GM23338 (cell line): ENCODE measurements around the gene ERC1. TPM values are rescaled to one million over a fixed set of nuclear protein-coding genes. Genes with fewer than 3 reads are reported as not detected.

Source experiments
- ATAC-seq: fragments of 200-7000 bp; cut with Tn5 transposase; 3 replicates; pipeline ENCODE4 v1.9.1; 2020
- DNase-seq: peaks from one replicate; pipeline ENCODE4 v3.0.0-alpha.2; 2015; ENCODE audit warnings: low spot score
- H2AFZ ChIP-seq: fragments of 200-600 bp; sonication (generic); 2 replicates; pipeline ENCODE4 v1.8.0; 2016; ENCODE audit warnings: antibody characterized with exemption, mild to moderate bottlenecking, moderate library complexity
- H3F3A ChIP-seq: fragments of 200-600 bp; sonication (generic); replicated peaks from 2 replicates; pipeline ENCODE4 v1.8.0; 2017; ENCODE audit warnings: antibody characterized with exemption, mixed run types, low read depth
- H3K27ac ChIP-seq: fragments of 200-600 bp; sonication (generic); 2 replicates; pipeline ENCODE4 v1.6.1; 2016; ENCODE audit warnings: low read depth
- H3K27me3 ChIP-seq: fragments of 200-600 bp; sonication (generic); 2 replicates; pipeline ENCODE4 v1.8.0; 2016; ENCODE audit warnings: mild to moderate bottlenecking, mixed run types, moderate library complexity; ENCODE audit not compliant: insufficient read depth
- H3K36me3 ChIP-seq: fragments of 200-600 bp; sonication (generic); 2 replicates; pipeline ENCODE4 v1.8.0; 2016; ENCODE audit warnings: mild to moderate bottlenecking; ENCODE audit not compliant: insufficient read depth
- H3K4me1 ChIP-seq: fragments of 200-600 bp; sonication (generic); 2 replicates; pipeline ENCODE4 v1.8.0; 2016; ENCODE audit warnings: mild to moderate bottlenecking, moderate library complexity; ENCODE audit not compliant: insufficient read depth
- H3K4me2 ChIP-seq: fragments of 200-600 bp; sonication (generic); 2 replicates; pipeline ENCODE4 v1.7.1; 2017; ENCODE audit warnings: mixed run types
- H3K4me3 ChIP-seq: fragments of 200-600 bp; sonication (generic); 2 replicates; pipeline ENCODE4 v1.6.1; 2016; ENCODE audit warnings: mixed run types
- H3K79me2 ChIP-seq: fragments of 200-600 bp; sonication (generic); replicated peaks from 2 replicates; pipeline ENCODE4 v1.8.0; 2017; ENCODE audit warnings: mild to moderate bottlenecking; ENCODE audit not compliant: insufficient read depth
- H3K9me2 ChIP-seq: fragments of 200-600 bp; sonication (generic); 2 replicates; pipeline ENCODE4 v1.8.0; 2017; ENCODE audit not compliant: insufficient read depth
- H4K20me1 ChIP-seq: fragments of 200-600 bp; sonication (generic); replicated peaks from 2 replicates; pipeline ENCODE4 v1.8.0; 2017; ENCODE audit warnings: mild to moderate bottlenecking; ENCODE audit not compliant: insufficient read depth
- H3K27ac Mint-ChIP-seq: 2 replicates; pipeline ENCODE4 v1.8.0; 2020; ENCODE audit warnings: inconsistent platforms, mild to moderate bottlenecking, moderate library complexity, mixed read lengths
- H3K27me3 Mint-ChIP-seq: 3 replicates; pipeline ENCODE4 v1.8.0; 2022; ENCODE audit warnings: low read depth, mild to moderate bottlenecking, moderate library complexity, mixed read lengths, inconsistent platforms; ENCODE audit not compliant: insufficient read depth, poor library complexity
- H3K36me3 Mint-ChIP-seq: 3 replicates; pipeline ENCODE4 v1.8.0; 2021; ENCODE audit warnings: low read depth, mild to moderate bottlenecking, inconsistent platforms, moderate library complexity, mixed read lengths
- H3K4me1 Mint-ChIP-seq: 3 replicates; pipeline ENCODE4 v1.8.0; 2020; ENCODE audit warnings: mild to moderate bottlenecking, inconsistent platforms, mixed read lengths
- H3K4me3 Mint-ChIP-seq: 3 replicates; pipeline ENCODE4 v1.8.0; 2021; ENCODE audit warnings: moderate library complexity, mild to moderate bottlenecking, inconsistent platforms, mixed read lengths
- H3K9me3 Mint-ChIP-seq: 3 replicates; pipeline ENCODE4 v1.8.0; 2020; ENCODE audit warnings: moderate library complexity, mild to moderate bottlenecking, inconsistent platforms, mixed read lengths
- CREB1 ChIP-seq: fragments of 250-450 bp; sonication (Bioruptor Pico); IDR thresholded peaks from 2 replicates; pipeline ENCODE4 v1.5.0; 2020; ENCODE audit warnings: low read depth, mild to moderate bottlenecking, moderate library complexity
- EZH2 ChIP-seq: fragments of 200-600 bp; sonication (generic); IDR thresholded peaks from one replicate; pipeline ENCODE4 v1.8.0; 2017; ENCODE audit warnings: antibody characterized with exemption, mild to moderate bottlenecking, low read depth; ENCODE audit not compliant: unreplicated experiment
- JUNB ChIP-seq: IDR thresholded peaks from one replicate; pipeline ENCODE4 v1.6.1; 2016; ENCODE audit warnings: antibody characterized with exemption; ENCODE audit not compliant: unreplicated experiment
- NANOG ChIP-seq: IDR thresholded peaks from 2 replicates; pipeline ENCODE4 v1.6.1; 2016; ENCODE audit warnings: antibody characterized with exemption, borderline replicate concordance
- POLR2AphosphoS5 ChIP-seq: IDR thresholded peaks from 2 replicates; pipeline ENCODE4 v1.6.1; 2016; ENCODE audit warnings: antibody characterized with exemption, low read depth
- ZNF114 ChIP-seq: fragments of 250-450 bp; sonication (Bioruptor Pico); IDR thresholded peaks from 2 replicates; pipeline ENCODE4 v1.5.0; 2020; ENCODE audit warnings: mild to moderate bottlenecking, moderate library complexity
- polyA plus RNA-seq: library from polyadenylated mRNA; unstranded; fragments of >200 nt; fragmentation: Nextera tagmentation; extraction: Ambion mirVana; gene quantifications from 2 replicates; pipeline ENCODE4 v1.2.1, GENCODE V29; 2016
- total RNA-seq: library from RNA; depleted of rRNA; stranded (reverse); fragments of >200 nt; shearing (Covaris generic); gene quantifications from 2 replicates; pipeline ENCODE4 v1.2.3, GENCODE V29; 2014
- TF ChIP-seq, protein P1 (sequence below): IDR thresholded peaks from one replicate; pipeline ENCODE4 v1.6.1; 2018; ENCODE audit warnings: antibody characterized with exemption; ENCODE audit not compliant: unreplicated experiment
- TF ChIP-seq, protein P2 (sequence below), 2 experiments: fragments of 200-600 bp in 1 of 2; sonication (generic) in 1 of 2; conservative IDR thresholded peaks; 2 replicates each; pipeline versions ENCODE4 v1.5.1 to v1.6.1; 2016 to 2017; ENCODE audit warnings: antibody characterized with exemption in 2 of 2, low read depth in 2 of 2, mild to moderate bottlenecking in 2 of 2, moderate library complexity in 1 of 2
- TF ChIP-seq, protein P3 (sequence below): IDR thresholded peaks from 2 replicates; pipeline ENCODE4 v1.6.1; 2016; ENCODE audit warnings: antibody characterized with exemption

The ERC1 gene
- total and polyA plus RNA-seq, 2 experiments from 2014 or later = 28.1 to 35.3 TPM

DNA sequence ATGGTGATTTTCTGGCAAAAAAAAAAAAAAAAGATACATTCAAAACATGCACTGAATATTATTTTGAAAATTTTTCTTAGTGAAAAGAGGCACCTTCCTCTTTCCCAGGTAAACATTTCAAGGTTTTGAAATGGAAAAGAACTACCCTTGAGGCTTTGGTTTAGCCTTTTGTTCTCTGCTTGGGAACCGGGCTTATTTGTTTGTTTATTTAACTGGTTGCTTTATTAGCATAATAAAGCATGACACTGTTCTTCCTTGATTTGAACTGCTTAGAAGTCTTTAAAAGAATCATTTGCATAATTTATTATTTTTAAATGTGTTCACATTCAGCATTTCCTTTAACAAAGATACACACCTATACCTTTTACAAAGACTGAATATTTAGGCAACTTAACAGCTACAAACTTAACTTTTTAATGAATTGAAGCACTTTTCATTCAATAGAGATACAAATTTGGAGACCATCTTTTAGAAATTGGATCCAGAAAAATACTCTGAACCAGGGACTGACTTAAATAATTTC, 428.9 kb downstream of the ERC1 start:
- no peaks in the 10 kb centered on the region for H3K79me2 ChIP-seq
- TF ChIP-seq NANOG (peak; percentile 71), POLR2AphosphoS5 (no peak), CREB1 (peak; percentile 22; the same call in 1 of the 2 replicates), EZH2 (no peak), JUNB (no peak), ZNF114 (CRISPR knock-in tag) (no peak)
- TF ChIP-seq, protein P1, sequence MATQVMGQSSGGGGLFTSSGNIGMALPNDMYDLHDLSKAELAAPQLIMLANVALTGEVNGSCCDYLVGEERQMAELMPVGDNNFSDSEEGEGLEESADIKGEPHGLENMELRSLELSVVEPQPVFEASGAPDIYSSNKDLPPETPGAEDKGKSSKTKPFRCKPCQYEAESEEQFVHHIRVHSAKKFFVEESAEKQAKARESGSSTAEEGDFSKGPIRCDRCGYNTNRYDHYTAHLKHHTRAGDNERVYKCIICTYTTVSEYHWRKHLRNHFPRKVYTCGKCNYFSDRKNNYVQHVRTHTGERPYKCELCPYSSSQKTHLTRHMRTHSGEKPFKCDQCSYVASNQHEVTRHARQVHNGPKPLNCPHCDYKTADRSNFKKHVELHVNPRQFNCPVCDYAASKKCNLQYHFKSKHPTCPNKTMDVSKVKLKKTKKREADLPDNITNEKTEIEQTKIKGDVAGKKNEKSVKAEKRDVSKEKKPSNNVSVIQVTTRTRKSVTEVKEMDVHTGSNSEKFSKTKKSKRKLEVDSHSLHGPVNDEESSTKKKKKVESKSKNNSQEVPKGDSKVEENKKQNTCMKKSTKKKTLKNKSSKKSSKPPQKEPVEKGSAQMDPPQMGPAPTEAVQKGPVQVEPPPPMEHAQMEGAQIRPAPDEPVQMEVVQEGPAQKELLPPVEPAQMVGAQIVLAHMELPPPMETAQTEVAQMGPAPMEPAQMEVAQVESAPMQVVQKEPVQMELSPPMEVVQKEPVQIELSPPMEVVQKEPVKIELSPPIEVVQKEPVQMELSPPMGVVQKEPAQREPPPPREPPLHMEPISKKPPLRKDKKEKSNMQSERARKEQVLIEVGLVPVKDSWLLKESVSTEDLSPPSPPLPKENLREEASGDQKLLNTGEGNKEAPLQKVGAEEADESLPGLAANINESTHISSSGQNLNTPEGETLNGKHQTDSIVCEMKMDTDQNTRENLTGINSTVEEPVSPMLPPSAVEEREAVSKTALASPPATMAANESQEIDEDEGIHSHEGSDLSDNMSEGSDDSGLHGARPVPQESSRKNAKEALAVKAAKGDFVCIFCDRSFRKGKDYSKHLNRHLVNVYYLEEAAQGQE = no peak
- TF ChIP-seq, protein P2, sequence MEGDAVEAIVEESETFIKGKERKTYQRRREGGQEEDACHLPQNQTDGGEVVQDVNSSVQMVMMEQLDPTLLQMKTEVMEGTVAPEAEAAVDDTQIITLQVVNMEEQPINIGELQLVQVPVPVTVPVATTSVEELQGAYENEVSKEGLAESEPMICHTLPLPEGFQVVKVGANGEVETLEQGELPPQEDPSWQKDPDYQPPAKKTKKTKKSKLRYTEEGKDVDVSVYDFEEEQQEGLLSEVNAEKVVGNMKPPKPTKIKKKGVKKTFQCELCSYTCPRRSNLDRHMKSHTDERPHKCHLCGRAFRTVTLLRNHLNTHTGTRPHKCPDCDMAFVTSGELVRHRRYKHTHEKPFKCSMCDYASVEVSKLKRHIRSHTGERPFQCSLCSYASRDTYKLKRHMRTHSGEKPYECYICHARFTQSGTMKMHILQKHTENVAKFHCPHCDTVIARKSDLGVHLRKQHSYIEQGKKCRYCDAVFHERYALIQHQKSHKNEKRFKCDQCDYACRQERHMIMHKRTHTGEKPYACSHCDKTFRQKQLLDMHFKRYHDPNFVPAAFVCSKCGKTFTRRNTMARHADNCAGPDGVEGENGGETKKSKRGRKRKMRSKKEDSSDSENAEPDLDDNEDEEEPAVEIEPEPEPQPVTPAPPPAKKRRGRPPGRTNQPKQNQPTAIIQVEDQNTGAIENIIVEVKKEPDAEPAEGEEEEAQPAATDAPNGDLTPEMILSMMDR (conservative IDR thresholded peaks at IDR 0.05; ENCODE audit: low read depth in 2 of 2) = no peak
- TF ChIP-seq, protein P3, sequence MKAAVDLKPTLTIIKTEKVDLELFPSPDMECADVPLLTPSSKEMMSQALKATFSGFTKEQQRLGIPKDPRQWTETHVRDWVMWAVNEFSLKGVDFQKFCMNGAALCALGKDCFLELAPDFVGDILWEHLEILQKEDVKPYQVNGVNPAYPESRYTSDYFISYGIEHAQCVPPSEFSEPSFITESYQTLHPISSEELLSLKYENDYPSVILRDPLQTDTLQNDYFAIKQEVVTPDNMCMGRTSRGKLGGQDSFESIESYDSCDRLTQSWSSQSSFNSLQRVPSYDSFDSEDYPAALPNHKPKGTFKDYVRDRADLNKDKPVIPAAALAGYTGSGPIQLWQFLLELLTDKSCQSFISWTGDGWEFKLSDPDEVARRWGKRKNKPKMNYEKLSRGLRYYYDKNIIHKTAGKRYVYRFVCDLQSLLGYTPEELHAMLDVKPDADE = no peak
- peaks cover 13% of the 10 kb centered on the region for H3K4me1 ChIP-seq
- Mint-ChIP-seq H3K27me3 (peaks cover 13% of the 10 kb centered on the region), H3K4me1 (peaks cover 25% of the 10 kb centered on the region), H3K36me3 (peaks cover 29% of the 10 kb centered on the region), H3K27ac (no peak overlapping the region), H3K9me3 (peaks cover 29% of the 10 kb centered on the region), H3K4me3 (no peak overlapping the region)
- peaks cover 18% of the 10 kb centered on the region for H3K27me3 ChIP-seq
- no peak overlapping the region for H2AFZ ChIP-seq
- no peak overlapping the region for H3K27ac ChIP-seq
- no peak overlapping the region for H3K4me2 ChIP-seq
- H3F3A ChIP-seq = no peaks in the 10 kb centered on the region
- no peaks in the 10 kb centered on the region for H3K36me3 ChIP-seq
- H3K9me2 ChIP-seq = no peaks in the 10 kb centered on the region
- ATAC-seq = peak; percentile 85
- H4K20me1 ChIP-seq = no peaks in the 10 kb centered on the region; the same call in 1 of the 2 replicates
- peak; percentile 87 for DNase-seq
- H3K4me3 ChIP-seq = no peak overlapping the region
